Breast epithelium (tissue), 3 donors: ENCODE results near the gene FBN2.

Experiments used
- POLR2AphosphoS5 ChIP-seq, 3 donors: sonication (generic); formaldehyde crosslinking; IDR thresholded peaks; one replicate each; pipeline ENCODE4 v1.6.1; 2017; ENCODE audit warnings: antibody characterized with exemption in 3 of 3
- TF ChIP-seq, protein P1 (sequence below), 3 donors: fragments of 450-650 bp; IDR thresholded peaks; one replicate each; pipeline ENCODE4 v1.5.1; 2016 to 2017; ENCODE audit warnings: antibody characterized with exemption in 3 of 3, mild to moderate bottlenecking in 3 of 3, moderate library complexity in 3 of 3

DNA sequence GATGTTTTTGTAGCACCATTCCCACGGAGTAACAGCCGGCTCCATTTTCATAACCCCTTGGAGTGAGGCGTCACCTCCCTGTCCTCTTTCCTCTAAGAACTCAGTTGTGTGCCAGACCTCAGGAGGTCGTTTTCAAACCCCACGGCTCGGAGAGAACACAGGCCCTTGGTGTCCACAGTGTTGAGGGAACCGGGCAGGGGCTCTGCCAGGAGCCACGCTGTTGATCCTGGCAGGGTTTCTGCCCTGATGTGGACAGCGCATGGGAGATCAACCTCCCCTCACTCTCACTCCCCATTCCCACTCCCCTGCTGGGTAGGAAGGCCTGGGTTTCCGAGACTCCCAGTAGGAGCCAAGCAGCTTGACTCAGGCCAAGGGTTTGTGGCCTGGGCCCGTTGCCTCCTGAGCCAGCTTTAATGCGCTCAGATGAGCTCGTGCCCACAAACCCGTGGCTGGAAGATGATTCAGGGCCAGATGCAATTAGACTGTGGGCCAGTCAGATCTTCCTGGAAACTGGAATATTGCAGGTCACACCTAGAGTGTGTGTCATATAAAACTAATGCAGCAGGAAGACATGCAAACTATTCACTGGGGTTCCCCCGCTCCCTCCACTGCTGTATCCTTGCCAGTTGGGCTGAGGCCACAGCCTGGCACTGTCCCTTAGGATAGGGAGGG lies 321.0 kb downstream of the FBN2 start:
- TF ChIP-seq, protein P1, sequence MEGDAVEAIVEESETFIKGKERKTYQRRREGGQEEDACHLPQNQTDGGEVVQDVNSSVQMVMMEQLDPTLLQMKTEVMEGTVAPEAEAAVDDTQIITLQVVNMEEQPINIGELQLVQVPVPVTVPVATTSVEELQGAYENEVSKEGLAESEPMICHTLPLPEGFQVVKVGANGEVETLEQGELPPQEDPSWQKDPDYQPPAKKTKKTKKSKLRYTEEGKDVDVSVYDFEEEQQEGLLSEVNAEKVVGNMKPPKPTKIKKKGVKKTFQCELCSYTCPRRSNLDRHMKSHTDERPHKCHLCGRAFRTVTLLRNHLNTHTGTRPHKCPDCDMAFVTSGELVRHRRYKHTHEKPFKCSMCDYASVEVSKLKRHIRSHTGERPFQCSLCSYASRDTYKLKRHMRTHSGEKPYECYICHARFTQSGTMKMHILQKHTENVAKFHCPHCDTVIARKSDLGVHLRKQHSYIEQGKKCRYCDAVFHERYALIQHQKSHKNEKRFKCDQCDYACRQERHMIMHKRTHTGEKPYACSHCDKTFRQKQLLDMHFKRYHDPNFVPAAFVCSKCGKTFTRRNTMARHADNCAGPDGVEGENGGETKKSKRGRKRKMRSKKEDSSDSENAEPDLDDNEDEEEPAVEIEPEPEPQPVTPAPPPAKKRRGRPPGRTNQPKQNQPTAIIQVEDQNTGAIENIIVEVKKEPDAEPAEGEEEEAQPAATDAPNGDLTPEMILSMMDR (IDR thresholded peaks at IDR 0.05) = no peak
- no peak for TF ChIP-seq POLR2AphosphoS5 (IDR thresholded peaks at IDR 0.05)
